Thymus (tissue), 2 donors: ENCODE data around the gene CPLX3. TPM values are rescaled to one million over a fixed set of nuclear protein-coding genes. Genes with fewer than 3 reads are reported as not detected.

Experiments
- polyA plus RNA-seq: library from polyadenylated mRNA; stranded (reverse); fragments of 200-250 nt; gene quantifications from one replicate; pipeline ENCODE4 v1.2.3, GENCODE V29; 2013
- total RNA-seq: library from RNA; stranded (reverse); fragments of 120-200 nt; gene quantifications from one replicate; pipeline ENCODE4 v1.2.4, GENCODE V29; 2013
- donor health status: healthy.

Gene CPLX3
- total and polyA plus RNA-seq, 2 donors: 0.05 to 1.1 TPM

Other genes starting within 250 kb of the CPLX3 start
- gene CLK3, start 210.8 kb upstream of the CPLX3 start, total RNA-seq: 53.2 TPM
- gene CLK3, start 210.8 kb upstream of the CPLX3 start, polyA plus RNA-seq: 90.8 TPM
- gene EDC3, start 130.6 kb upstream of the CPLX3 start, total RNA-seq: 10.1 TPM
- 14.6 TPM for gene EDC3, start 130.6 kb upstream of the CPLX3 start, polyA plus RNA-seq
- 0.09 TPM for gene CYP1A1, start 101.1 kb upstream of the CPLX3 start, total RNA-seq
- gene CYP1A1, start 101.1 kb upstream of the CPLX3 start, polyA plus RNA-seq: 0.11 TPM
- gene CYP1A2, start 77.8 kb upstream of the CPLX3 start, total RNA-seq: not detected
- gene CYP1A2, start 77.8 kb upstream of the CPLX3 start, polyA plus RNA-seq: 0.05 TPM
- 39.2 TPM for gene CSK, start 44.5 kb upstream of the CPLX3 start, total RNA-seq
- gene CSK, start 44.5 kb upstream of the CPLX3 start, polyA plus RNA-seq: 94.4 TPM
- not detected for gene LMAN1L, start 13.8 kb upstream of the CPLX3 start, total RNA-seq
- 0.41 TPM for gene LMAN1L, start 13.8 kb upstream of the CPLX3 start, polyA plus RNA-seq
- 26.0 TPM for gene ULK3, start 16.5 kb downstream of the CPLX3 start, total RNA-seq
- gene ULK3, start 16.5 kb downstream of the CPLX3 start, polyA plus RNA-seq: 59.4 TPM
- gene SCAMP2, start 46.7 kb downstream of the CPLX3 start, total RNA-seq: 15.7 TPM
- 35.2 TPM for gene SCAMP2, start 46.7 kb downstream of the CPLX3 start, polyA plus RNA-seq
- gene MPI, start 63.4 kb downstream of the CPLX3 start, total RNA-seq: 36.1 TPM
- 22.2 TPM for gene MPI, start 63.4 kb downstream of the CPLX3 start, polyA plus RNA-seq
- gene FAM219B, start 80.2 kb downstream of the CPLX3 start, total RNA-seq: 28.0 TPM
- gene FAM219B, start 80.2 kb downstream of the CPLX3 start, polyA plus RNA-seq: 25.5 TPM
- gene COX5A, start 111.4 kb downstream of the CPLX3 start, total RNA-seq: 65.5 TPM
- gene COX5A, start 111.4 kb downstream of the CPLX3 start, polyA plus RNA-seq: 191 TPM
- 3.5 TPM for gene RPP25, start 130.1 kb downstream of the CPLX3 start, total RNA-seq
- gene RPP25, start 130.1 kb downstream of the CPLX3 start, polyA plus RNA-seq: 6.7 TPM
- gene SCAMP5, start 168.9 kb downstream of the CPLX3 start, total RNA-seq: 2.3 TPM
- 8.4 TPM for gene SCAMP5, start 168.9 kb downstream of the CPLX3 start, polyA plus RNA-seq
- 11.3 TPM for gene PPCDC, start 197.0 kb downstream of the CPLX3 start, total RNA-seq
- gene PPCDC, start 197.0 kb downstream of the CPLX3 start, polyA plus RNA-seq: 20.9 TPM